Gastroesophageal sphincter (tissue), 4 donors: ENCODE data around the gene CHRM2. TPM values are rescaled to one million over a fixed set of nuclear protein-coding genes. Genes with fewer than 3 reads are reported as not detected.

Experiments used
- ATAC-seq: fragments of 150-250 bp; one replicate; pipeline ENCODE4 v1.9.1; 2016; ENCODE audit warnings: mild to moderate bottlenecking, moderate library complexity
- H3K27ac ChIP-seq, 4 donors: fragments of 200-600 bp; sonication (generic) in 3 of 4; 1 replicate in 3 of 4; 2 replicates in 1 of 4; pipeline ENCODE4 v1.5.1; 2016 to 2019
- H3K27me3 ChIP-seq: fragments of 200-600 bp; sonication (generic); one replicate; pipeline ENCODE4 v1.5.1; 2019
- H3K36me3 ChIP-seq, 2 donors: fragments of 200-600 bp; sonication (generic); one replicate each; pipeline ENCODE4 v1.5.1; 2019; ENCODE audit warnings: control low read depth in 1 of 2
- H3K4me1 ChIP-seq, 3 donors: fragments of 200-600 bp; sonication (generic); 1 replicate in 2 of 3; 2 replicates in 1 of 3; pipeline ENCODE4 v1.5.1; 2016 to 2019; ENCODE audit warnings: control low read depth in 2 of 3
- H3K4me3 ChIP-seq, 2 donors: fragments of 200-600 bp; sonication (generic); one replicate each; pipeline ENCODE4 v1.5.1; 2019; ENCODE audit warnings: mild to moderate bottlenecking in 1 of 2, moderate library complexity in 1 of 2
- H3K9me3 ChIP-seq, 3 donors: fragments of 200-600 bp; sonication (generic); one replicate each; pipeline ENCODE4 v1.5.1; 2017 to 2019; ENCODE audit warnings: control low read depth in 2 of 3
- CTCF ChIP-seq, 4 experiments: fragments of 200-600 bp in 2 of 4; fragments of 450-650 bp in 2 of 4; sonication (generic) in 1 of 4; IDR thresholded peaks; one replicate each; pipeline ENCODE4 v1.5.1; 2017 to 2019; ENCODE audit warnings: antibody characterized with exemption in 4 of 4, mild to moderate bottlenecking in 2 of 4, moderate library complexity in 2 of 4
- EP300 ChIP-seq: sonication (generic); formaldehyde crosslinking; IDR thresholded peaks from one replicate; pipeline ENCODE4 v1.6.1; 2017; ENCODE audit warnings: antibody characterized with exemption, mild to moderate bottlenecking
- POLR2A ChIP-seq, 2 donors: fragments of 450-650 bp; IDR thresholded peaks; one replicate each; pipeline ENCODE4 v1.6.1; 2017; ENCODE audit warnings: antibody characterized with exemption in 2 of 2, mild to moderate bottlenecking in 2 of 2, moderate library complexity in 1 of 2
- POLR2AphosphoS5 ChIP-seq: sonication (generic); formaldehyde crosslinking; IDR thresholded peaks from one replicate; pipeline ENCODE4 v1.6.1; 2017; ENCODE audit warnings: antibody characterized with exemption
- WGBS, 2 donors: methylation state at CpG; one replicate each; pipeline ENCODE4 v1.1.5; 2018; ENCODE audit warnings: low coverage in 1 of 2; 5-methylcytosine and 5-hydroxymethylcytosine counted together
- total RNA-seq, 4 donors: library from RNA; depleted of rRNA; stranded (reverse); fragments of >200 nt; gene quantifications; one replicate each; pipeline ENCODE4 v1.1.0, GENCODE V29; 2016

The CHRM2 gene
- total RNA-seq, 4 donors from 2014 or later = 11.5 to 130 (median 65.3) TPM

- Histone ChIP-seq H3K36me3 (no peaks in the 10 kb centered on the region), H3K4me1 (no peaks in the 10 kb centered on the region), H3K4me3 (no peak overlapping the region), H3K27me3 (no peaks in the 10 kb centered on the region), H3K27ac (no peak overlapping the region), H3K9me3 (no peaks in the 10 kb centered on the region)
- TF ChIP-seq CTCF (IDR thresholded peaks at IDR 0.05) (no peak), POLR2AphosphoS5 (no peak), EP300 (no peak), POLR2A (IDR thresholded peaks at IDR 0.05) (no peak)
- 26 to 49% methylated on average over 3 of the region's 3 CpGs for WGBS, 2 donors
- ATAC-seq = no peak
Observed at GRCh38 chr7:136890399-136890798, 21.9 kb downstream of the CHRM2 start.

- TF ChIP-seq POLR2A (IDR thresholded peaks at IDR 0.05) = no peak
- no peak for TF ChIP-seq EP300
- TF ChIP-seq CTCF (IDR thresholded peaks at IDR 0.05) = no peak
- no peak for TF ChIP-seq POLR2AphosphoS5
Observed at GRCh38 chr7:136891850-136892249, 23.4 kb downstream of the CHRM2 start.

GRCh38 chr7:136894789-136895188 is 26.3 kb downstream of the CHRM2 start:
- Histone ChIP-seq H3K36me3 (no peaks in the 10 kb centered on the region), H3K4me3 (no peak overlapping the region), H3K9me3 (no peaks in the 10 kb centered on the region), H3K27me3 (no peaks in the 10 kb centered on the region), H3K4me1 (no peaks in the 10 kb centered on the region), H3K27ac (no peak overlapping the region)
- TF ChIP-seq POLR2A (IDR thresholded peaks at IDR 0.05) (no peak), CTCF (IDR thresholded peaks at IDR 0.05) (no peak), EP300 (no peak), POLR2AphosphoS5 (no peak)
- no peak for ATAC-seq
- WGBS, 2 donors = 76 to 100% methylated on average over 2 of the region's 2 CpGs

More at GRCh38 chr7:136891850-136892249, 23.4 kb downstream of the CHRM2 start:
- no peak for ATAC-seq
- no peaks in the 10 kb centered on the region for H3K36me3 ChIP-seq
- no peak overlapping the region for H3K27ac ChIP-seq
- no peak overlapping the region for H3K4me3 ChIP-seq
- no peaks in the 10 kb centered on the region for H3K9me3 ChIP-seq
- no peaks in the 10 kb centered on the region for H3K27me3 ChIP-seq
- H3K4me1 ChIP-seq = no peaks in the 10 kb centered on the region
- 29 to 58% methylated on average over 1 of the region's 1 CpG for WGBS, 2 donors

- no peak for TF ChIP-seq CTCF (IDR thresholded peaks at IDR 0.05)
- TF ChIP-seq POLR2AphosphoS5 = no peak
- no peak for TF ChIP-seq POLR2A (IDR thresholded peaks at IDR 0.05)
- no peak for TF ChIP-seq EP300
- ATAC-seq = no peak
Observed at GRCh38 chr7:136897676-136898075, 29.2 kb downstream of the CHRM2 start.

GRCh38 chr7:136900005-136900404 is 31.6 kb downstream of the CHRM2 start:
- H3K36me3 ChIP-seq = no peaks in the 10 kb centered on the region
- H3K4me3 ChIP-seq = no peak overlapping the region
- H3K27ac ChIP-seq = no peak overlapping the region
- H3K27me3 ChIP-seq = no peaks in the 10 kb centered on the region
- H3K9me3 ChIP-seq = no peaks in the 10 kb centered on the region
- TF ChIP-seq CTCF (IDR thresholded peaks at IDR 0.05) (no peak), EP300 (no peak), POLR2A (IDR thresholded peaks at IDR 0.05) (no peak), POLR2AphosphoS5 (no peak)
- no peak for ATAC-seq
- 33 to 50% methylated on average over 1 of the region's 1 CpG for WGBS, 2 donors
- H3K4me1 ChIP-seq = no peaks in the 10 kb centered on the region

More at GRCh38 chr7:136897676-136898075, 29.2 kb downstream of the CHRM2 start:
- H3K9me3 ChIP-seq = no peaks in the 10 kb centered on the region
- H3K4me1 ChIP-seq = no peaks in the 10 kb centered on the region
- WGBS, 2 donors = 78 to 91% methylated on average over 2 of the region's 2 CpGs
- no peaks in the 10 kb centered on the region for H3K27me3 ChIP-seq
- H3K4me3 ChIP-seq = no peak overlapping the region
- no peaks in the 10 kb centered on the region for H3K36me3 ChIP-seq
- no peak overlapping the region for H3K27ac ChIP-seq
